ENCODE data around the gene DIPK2A. TPM values are rescaled to one million over a fixed set of nuclear protein-coding genes. Genes with fewer than 3 reads are reported as not detected.
A peak's percentile ranks its signal among the peaks of the same experiment; 100 is the strongest.

Gene DIPK2A
- total and polyA plus RNA-seq, 2 of the 4 experiments (the other 2 are of a cell fraction): 9.3 to 14.0 TPM

DNA sequence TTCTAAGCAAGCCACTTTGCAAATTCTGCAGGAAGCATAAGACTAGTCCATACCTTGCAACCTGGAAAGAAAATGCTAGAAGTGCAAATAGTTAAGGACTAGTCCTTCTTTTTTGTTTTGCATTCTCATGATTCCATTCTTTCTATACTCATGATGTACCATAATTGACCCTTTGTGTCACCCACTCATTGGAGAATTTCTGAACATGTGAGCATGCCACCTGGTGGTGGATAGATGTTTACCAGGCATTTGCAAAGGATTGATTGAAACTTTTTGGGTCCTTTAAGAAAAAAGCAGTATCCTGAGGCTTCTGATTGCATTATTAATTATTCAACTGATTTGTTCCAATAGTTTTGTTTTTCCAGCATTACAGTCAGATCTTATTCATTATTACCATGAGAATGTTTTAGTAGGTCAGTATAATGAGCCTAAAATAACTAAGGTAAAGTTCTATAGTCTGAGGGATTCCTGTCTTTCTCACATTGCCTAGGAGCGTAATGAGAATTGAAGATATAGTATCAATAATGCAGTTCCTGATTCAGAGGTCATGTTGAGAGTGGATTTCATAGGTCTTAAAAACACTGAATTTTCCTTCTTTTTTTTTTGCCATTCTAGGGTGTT is 20.2 kb upstream of the DIPK2A start:
- Histone ChIP-seq H4K8ac (ENCODE audit: low read depth in 2 of 2, low read length in 2 of 2) (no peak overlapping the region), H3K9me3 (ENCODE audit: control insufficient read depth, insufficient read depth, low read length) (no peaks in the 10 kb centered on the region), H4K91ac (ENCODE audit: insufficient read depth, low read depth, low read length) (no peak overlapping the region), H2BK20ac (ENCODE audit: low read depth, low read length) (no peak overlapping the region), H3K79me1 (ENCODE audit: low read depth in 1 of 2, low read length in 2 of 2) (no peaks in the 10 kb centered on the region), H3K4ac (ENCODE audit: low read depth, low read length) (no peak overlapping the region), H2AFZ (replicated peaks; ENCODE audit: low read length, poor library complexity) (no peak overlapping the region), H4K5ac (ENCODE audit: low read depth, low read length) (no peak overlapping the region), H2AK9ac (replicated peaks; ENCODE audit: low read depth, low read length, poor library complexity) (no peak overlapping the region), H3K4me3 (ENCODE audit: insufficient read depth, low read depth, low read length) (no peak overlapping the region), H3K18ac (ENCODE audit: low read depth, low read length) (no peak overlapping the region), H3K23ac (ENCODE audit: low read depth, low read length) (no peak overlapping the region), H3K14ac (replicated peaks; ENCODE audit: low read depth, low read length) (no peak overlapping the region), H2BK120ac (ENCODE audit: low read depth, low read length) (no peak overlapping the region), H3K27ac (ENCODE audit: insufficient read depth, low read length) (no peak overlapping the region), H2BK15ac (ENCODE audit: low read depth, low read length) (no peak overlapping the region), H3K36me3 (ENCODE audit: control insufficient read depth, insufficient read depth, low read length) (no peaks in the 10 kb centered on the region), H2AK5ac (ENCODE audit: low read depth, low read length) (no peak overlapping the region), H3K56ac (ENCODE audit: extremely low read depth, insufficient read depth, low read length) (no peak overlapping the region), H3K4me1 (ENCODE audit: control insufficient read depth, insufficient read depth, low read length) (no peaks in the 10 kb centered on the region), H3K9ac (ENCODE audit: low read depth, low read length) (no peak overlapping the region), H4K20me1 (ENCODE audit: insufficient read depth, low read length) (no peaks in the 10 kb centered on the region), H3K9me1 (ENCODE audit: insufficient read depth, low read length) (no peaks in the 10 kb centered on the region), H2BK5ac (ENCODE audit: low read depth, low read length, poor library complexity, severe bottlenecking) (no peak overlapping the region), H3K4me2 (ENCODE audit: low read depth, low read length) (no peak overlapping the region), H3K27me3 (ENCODE audit: control insufficient read depth, insufficient read depth, low read length) (no peaks in the 10 kb centered on the region)
- POLR2A ChIA-PET (ENCODE audit: unreplicated experiment): no interaction called here
- in situ Hi-C loops (cut with MboI; ENCODE audit: low sequenced_read_pairs): loop anchor here (10.0 kb wide), 1 partner anchor 177 kb away; no protein-coding TSS in a partner anchor
- ATAC-seq (ENCODE audit: low read depth) (peak; percentile 48; the same call in 1 of the 2 replicates), DNase-seq (peak; percentile 46)
- dilution Hi-C loops (cut with HindIII; ENCODE audit: low sequenced_read_pairs, unreplicated experiment): no loop called here
- no CpG with 5 or more reads among the region's 1 CpG for WGBS, 2 experiments (ENCODE audit: extremely low coverage in 2 of 2, insufficient read length in 1 of 2)
- TF ChIP-seq SMC3 (IDR thresholded peaks at IDR 0.05; ENCODE audit: low read depth, low read length): peak; percentile 56
- TF ChIP-seq CTCF (conservative IDR thresholded peaks at IDR 0.05; ENCODE audit: low read depth, low read length): peak; percentile 58
- no peak for TF ChIP-seq CHD1 (IDR thresholded peaks at IDR 0.05; ENCODE audit: low read depth, low read length)
- TF ChIP-seq MXI1 (IDR thresholded peaks at IDR 0.05; ENCODE audit: borderline replicate concordance, low read depth, low read length): no peak
- no peak for TF ChIP-seq MAZ (IDR thresholded peaks at IDR 0.05; ENCODE audit: borderline replicate concordance, low read depth, low read length)
- peak; percentile 38; the same call in 1 of the 2 replicates for TF ChIP-seq RAD21 (IDR thresholded peaks at IDR 0.05; ENCODE audit: low read length)
- no peak for TF ChIP-seq USF2 (IDR thresholded peaks at IDR 0.05; ENCODE audit: low read depth, low read length)
- TF ChIP-seq MAFK (IDR thresholded peaks at IDR 0.05; ENCODE audit: low read depth, low read length): no peak
- TF ChIP-seq BHLHE40 (IDR thresholded peaks at IDR 0.05; ENCODE audit: low read depth, low read length): no peak
- TF ChIP-seq RFX5 (IDR thresholded peaks at IDR 0.05; ENCODE audit: low read depth, low read length): no peak
- TF ChIP-seq POLR2A (IDR thresholded peaks at IDR 0.05; ENCODE audit: low read depth, low read length): no peak
- no peak for TF ChIP-seq NFE2L2 (IDR thresholded peaks at IDR 0.05; ENCODE audit: low read depth, low read length)
- no peak for TF ChIP-seq CEBPB (IDR thresholded peaks at IDR 0.05; ENCODE audit: low read depth, low read length)
- no peak for TF ChIP-seq FOS (IDR thresholded peaks at IDR 0.05; ENCODE audit: low read depth, low read length)
- no peak for TF ChIP-seq RCOR1 (IDR thresholded peaks at IDR 0.05; ENCODE audit: insufficient replicate concordance, low read length)
- TF ChIP-seq, protein P1, sequence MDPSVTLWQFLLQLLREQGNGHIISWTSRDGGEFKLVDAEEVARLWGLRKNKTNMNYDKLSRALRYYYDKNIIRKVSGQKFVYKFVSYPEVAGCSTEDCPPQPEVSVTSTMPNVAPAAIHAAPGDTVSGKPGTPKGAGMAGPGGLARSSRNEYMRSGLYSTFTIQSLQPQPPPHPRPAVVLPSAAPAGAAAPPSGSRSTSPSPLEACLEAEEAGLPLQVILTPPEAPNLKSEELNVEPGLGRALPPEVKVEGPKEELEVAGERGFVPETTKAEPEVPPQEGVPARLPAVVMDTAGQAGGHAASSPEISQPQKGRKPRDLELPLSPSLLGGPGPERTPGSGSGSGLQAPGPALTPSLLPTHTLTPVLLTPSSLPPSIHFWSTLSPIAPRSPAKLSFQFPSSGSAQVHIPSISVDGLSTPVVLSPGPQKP (IDR thresholded peaks at IDR 0.05; ENCODE audit: borderline replicate concordance, low read depth, low read length): no peak
- intact Hi-C loops (cut with micrococcal nuclease): loop anchor here (1.0 to 2.0 kb wide), 3 partner anchors 55 to 176 kb away; no protein-coding TSS in a partner anchor
- no TSS peak for BruUV-seq (replicated peaks)
- CTCF ChIA-PET: no interaction called here

Measured in IMR-90 (cell line).